ENCODE results near the gene UBE3A. TPM values are rescaled to one million over a fixed set of nuclear protein-coding genes. Genes with fewer than 3 reads are reported as not detected.
A peak's percentile ranks its signal among the peaks of the same experiment; 100 is the strongest.

The UBE3A gene
- total RNA-seq, 3 donors from 2014 or later (not counting 1 experiment from before 2014, with no cell fraction given) = 119 to 131 (median 122) TPM

DNA sequence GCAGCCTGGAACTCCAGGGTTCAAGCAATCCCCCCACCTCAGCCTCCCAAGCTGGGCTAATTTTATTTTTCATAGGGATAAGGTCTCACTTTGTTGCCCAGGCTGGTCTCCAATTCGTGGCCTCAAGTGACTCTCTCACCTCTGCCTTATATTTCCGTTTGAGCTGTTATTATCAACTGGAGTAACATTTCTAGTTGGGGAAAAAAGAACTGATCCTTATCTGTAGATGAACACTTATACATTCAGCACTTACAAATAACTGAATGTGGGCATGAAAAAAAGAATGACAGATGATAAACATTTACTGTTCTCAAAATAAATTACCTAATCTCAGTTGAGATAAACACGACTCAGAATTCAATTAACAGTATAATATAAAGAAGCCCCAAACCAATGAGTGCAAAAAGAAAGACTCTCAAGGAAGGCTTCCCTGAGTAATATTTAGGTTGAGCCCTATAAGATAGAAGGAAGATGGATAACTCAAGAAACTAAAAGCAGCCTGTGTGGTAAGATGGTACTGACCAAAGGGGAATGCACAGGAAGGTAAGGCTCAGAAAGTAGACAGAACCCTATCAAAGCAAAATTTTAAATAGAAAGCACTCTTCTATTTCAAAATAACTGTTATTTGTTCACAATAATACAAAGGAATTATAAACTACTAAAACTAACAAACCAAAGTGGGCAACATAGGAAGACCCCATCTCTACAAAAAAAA lies 11.8 kb downstream of the UBE3A start:
- Mint-ChIP-seq H3K4me1 (peaks cover 53 to 58% of the 10 kb centered on the region in 2 donors), H3K27ac (peak overlapping the region; percentile 63 to 87), H3K4me3 (peak overlapping the region; percentile 67), H3K9me3 (no peaks in the 10 kb centered on the region), H3K27me3 (ENCODE audit: low read depth in 2 of 2) (no peaks in the 10 kb centered on the region), H3K36me3 (no peaks in the 10 kb centered on the region)
- Histone ChIP-seq H3K4me3 (ENCODE audit: low read length) (no peak overlapping the region), H3K27ac (ENCODE audit: low read length) (no peak overlapping the region), H3K4me1 (ENCODE audit: control insufficient read depth, insufficient read depth, low read length) (peaks cover 12% of the 10 kb centered on the region), H3K36me3 (ENCODE audit: control insufficient read depth, insufficient read depth, low read length) (no peaks in the 10 kb centered on the region), H3K27me3 (ENCODE audit: control insufficient read depth, insufficient read depth, low read length) (no peaks in the 10 kb centered on the region), H3K9me3 (ENCODE audit: control insufficient read depth, insufficient read depth, low read length) (no peaks in the 10 kb centered on the region)
- TF ChIP-seq, protein P1, sequence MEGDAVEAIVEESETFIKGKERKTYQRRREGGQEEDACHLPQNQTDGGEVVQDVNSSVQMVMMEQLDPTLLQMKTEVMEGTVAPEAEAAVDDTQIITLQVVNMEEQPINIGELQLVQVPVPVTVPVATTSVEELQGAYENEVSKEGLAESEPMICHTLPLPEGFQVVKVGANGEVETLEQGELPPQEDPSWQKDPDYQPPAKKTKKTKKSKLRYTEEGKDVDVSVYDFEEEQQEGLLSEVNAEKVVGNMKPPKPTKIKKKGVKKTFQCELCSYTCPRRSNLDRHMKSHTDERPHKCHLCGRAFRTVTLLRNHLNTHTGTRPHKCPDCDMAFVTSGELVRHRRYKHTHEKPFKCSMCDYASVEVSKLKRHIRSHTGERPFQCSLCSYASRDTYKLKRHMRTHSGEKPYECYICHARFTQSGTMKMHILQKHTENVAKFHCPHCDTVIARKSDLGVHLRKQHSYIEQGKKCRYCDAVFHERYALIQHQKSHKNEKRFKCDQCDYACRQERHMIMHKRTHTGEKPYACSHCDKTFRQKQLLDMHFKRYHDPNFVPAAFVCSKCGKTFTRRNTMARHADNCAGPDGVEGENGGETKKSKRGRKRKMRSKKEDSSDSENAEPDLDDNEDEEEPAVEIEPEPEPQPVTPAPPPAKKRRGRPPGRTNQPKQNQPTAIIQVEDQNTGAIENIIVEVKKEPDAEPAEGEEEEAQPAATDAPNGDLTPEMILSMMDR (IDR thresholded peaks at IDR 0.05) = no peak
- no peak for DNase-seq
- ATAC-seq = peak; percentile 53 to 76 (median 59)
- no CpG with 5 or more reads among the region's 3 CpGs for WGBS (ENCODE audit: insufficient coverage)
- intact Hi-C loops (cut with micrococcal nuclease) = loop anchor here (10.0 kb wide), 1 partner anchor 52 kb away; no protein-coding TSS in a partner anchor

DNA sequence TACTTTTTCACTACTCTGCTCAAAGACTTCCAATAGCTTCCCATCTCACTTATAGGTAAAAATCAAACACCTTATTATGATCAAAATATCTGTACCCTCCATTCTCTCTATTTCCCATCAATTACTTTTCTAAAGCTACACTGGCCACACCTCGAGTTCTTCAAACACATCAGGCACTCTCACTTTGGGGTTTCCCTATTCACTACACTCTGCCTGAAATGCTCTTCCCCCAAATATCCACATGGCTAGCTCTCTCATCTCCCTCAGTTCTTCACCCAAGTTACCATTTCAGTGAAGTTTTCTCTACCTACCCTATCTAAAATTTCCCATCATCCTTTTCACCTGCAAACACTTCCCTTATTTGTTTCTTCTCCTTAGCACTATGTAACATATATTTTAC lies 14.8 kb downstream of the UBE3A start:
- Mint-ChIP-seq H3K27ac (peak overlapping the region in 1 of 2 donors; percentile 0), H3K4me3 (no peak overlapping the region), H3K36me3 (no peaks in the 10 kb centered on the region), H3K9me3 (no peaks in the 10 kb centered on the region), H3K27me3 (ENCODE audit: low read depth in 2 of 2) (no peaks in the 10 kb centered on the region), H3K4me1 (peaks cover 47 to 64% of the 10 kb centered on the region in 2 donors)
- Histone ChIP-seq H3K27ac (ENCODE audit: low read length) (no peak overlapping the region), H3K9me3 (ENCODE audit: control insufficient read depth, insufficient read depth, low read length) (no peaks in the 10 kb centered on the region), H3K4me1 (ENCODE audit: control insufficient read depth, insufficient read depth, low read length) (peaks cover 8% of the 10 kb centered on the region), H3K36me3 (ENCODE audit: control insufficient read depth, insufficient read depth, low read length) (no peaks in the 10 kb centered on the region), H3K4me3 (ENCODE audit: low read length) (no peak overlapping the region), H3K27me3 (ENCODE audit: control insufficient read depth, insufficient read depth, low read length) (no peaks in the 10 kb centered on the region)
- DNase-seq (no peak), ATAC-seq (no peak)
- intact Hi-C loops (cut with micrococcal nuclease) = loop anchor here (10.0 kb wide), 1 partner anchor 49 kb away; no protein-coding TSS in a partner anchor
- WGBS (ENCODE audit: insufficient coverage) = 90% methylated on average over 1 of the region's 1 CpG
- TF ChIP-seq, protein P1 (IDR thresholded peaks at IDR 0.05) = no peak

DNA sequence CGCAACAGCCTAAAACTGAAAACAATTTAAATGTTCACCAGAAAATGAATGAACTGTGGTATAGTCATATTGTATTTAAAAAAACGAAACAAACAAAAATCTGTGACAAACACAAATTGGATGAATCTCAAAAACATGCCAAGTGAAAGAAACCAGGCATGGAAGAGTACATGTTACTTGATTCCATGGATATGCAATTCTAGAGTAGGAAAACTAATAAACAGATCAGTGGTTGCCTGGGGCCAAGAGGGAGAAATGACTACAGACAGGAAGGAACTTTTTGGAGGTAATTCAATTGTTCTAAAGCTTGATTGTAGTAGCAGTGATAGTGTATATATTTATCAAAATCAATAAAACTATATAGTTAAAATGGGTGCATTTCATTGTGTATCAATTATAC lies 16.8 kb downstream of the UBE3A start:
- H3K9me3 ChIP-seq (ENCODE audit: control insufficient read depth, insufficient read depth, low read length) = no peaks in the 10 kb centered on the region
- Mint-ChIP-seq H3K4me3 (no peak overlapping the region), H3K36me3 (no peaks in the 10 kb centered on the region), H3K9me3 (no peaks in the 10 kb centered on the region), H3K27me3 (ENCODE audit: low read depth in 2 of 2) (no peaks in the 10 kb centered on the region), H3K4me1 (peaks cover 43 to 68% of the 10 kb centered on the region in 2 donors), H3K27ac (peak overlapping the region in 1 of 2 donors; percentile 41)
- ATAC-seq (no peak), DNase-seq (no peak)
- 95% methylated on average over 2 of the region's 2 CpGs for WGBS (ENCODE audit: insufficient coverage)
- no peaks in the 10 kb centered on the region for H3K27me3 ChIP-seq (ENCODE audit: control insufficient read depth, insufficient read depth, low read length)
- H3K4me1 ChIP-seq (ENCODE audit: control insufficient read depth, insufficient read depth, low read length) = peaks cover 5% of the 10 kb centered on the region
- intact Hi-C loops (cut with micrococcal nuclease) = loop anchor here (10.0 kb wide), 1 partner anchor 47 kb away; no protein-coding TSS in a partner anchor
- no peak overlapping the region for H3K4me3 ChIP-seq (ENCODE audit: low read length)
- TF ChIP-seq, protein P1 (IDR thresholded peaks at IDR 0.05) = no peak
- no peaks in the 10 kb centered on the region for H3K36me3 ChIP-seq (ENCODE audit: control insufficient read depth, insufficient read depth, low read length)
- no peak overlapping the region for H3K27ac ChIP-seq (ENCODE audit: low read length)
